Measurements from ENCODE around the gene SLC22A5.

GRCh38 chr5:132419502-132420468 is 50.3 kb downstream of the SLC22A5 start:
- TF ChIP-seq CTCF (IDR thresholded peaks at IDR 0.05; ENCODE audit: low read depth, low read length, poor library complexity, severe bottlenecking) (peak; percentile 88), EZH2phosphoT487 (IDR thresholded peaks at IDR 0.05; ENCODE audit: borderline replicate concordance, low read length) (no peak)
